Stimulated activated naive CD8-positive, alpha-beta T cell treated with anti-CD3 and anti-CD28 coated beads, Interleukin-15, amount 100 ng/mL, for 72 hours (primary cell): ENCODE data around the gene TOB2.
"Not testable (repeated sequence)": the region's sequence is repeated elsewhere in the genome, so short reads cannot be mapped to it uniquely, and the experiment has no call there.

Experiments
- ATAC-seq: fragments of 150-1000 bp; cut with Tn5 transposase; 2 replicates; pipeline ENCODE4 v1.10.0; 2021; ENCODE audit warnings: mild to moderate bottlenecking, moderate library complexity
- DNase-seq, 2 donors: peaks; one replicate each; pipeline ENCODE4 v3.0.0; 2021 to 2022
- H3K27ac Mint-ChIP-seq, 2 donors: one replicate each; pipeline ENCODE4 v1.8.0; 2022; ENCODE audit warnings: mild to moderate bottlenecking in 2 of 2, mixed read lengths in 2 of 2, moderate library complexity in 2 of 2
- H3K27me3 Mint-ChIP-seq: one replicate; pipeline ENCODE4 v1.8.0; 2022; ENCODE audit warnings: mixed read lengths
- H3K4me1 Mint-ChIP-seq: one replicate; pipeline ENCODE4 v1.8.0; 2022; ENCODE audit warnings: mild to moderate bottlenecking, mixed read lengths
- H3K4me3 Mint-ChIP-seq, 2 donors: one replicate each; pipeline ENCODE4 v1.8.0; 2022; ENCODE audit warnings: mild to moderate bottlenecking in 2 of 2, mixed read lengths in 2 of 2, moderate library complexity in 1 of 2
- H3K9me3 Mint-ChIP-seq, 2 donors: one replicate each; pipeline ENCODE4 v1.8.0; 2022; ENCODE audit warnings: mixed read lengths in 2 of 2

TOB2 gene

GRCh38 chr22:41415554-41415953 is 31.0 kb downstream of the TOB2 start:
- peak overlapping the region; percentile 72 for H3K27ac Mint-ChIP-seq
- H3K4me1 Mint-ChIP-seq = peaks cover 45% of the 10 kb centered on the region
- DNase-seq (no peak), ATAC-seq (no peak)
- peak overlapping the region; percentile 85 to 99 for H3K4me3 Mint-ChIP-seq
- no peaks in the 10 kb centered on the region for H3K9me3 Mint-ChIP-seq
- no peaks in the 10 kb centered on the region for H3K27me3 Mint-ChIP-seq

GRCh38 chr22:41411021-41411851 is 35.4 kb downstream of the TOB2 start:
- Mint-ChIP-seq H3K9me3 (no peaks in the 10 kb centered on the region), H3K27ac (peak overlapping the region; percentile 22 to 91), H3K4me1 (peaks cover 52% of the 10 kb centered on the region), H3K27me3 (no peaks in the 10 kb centered on the region), H3K4me3 (peak overlapping the region; percentile 7 to 48)
- no peak for ATAC-seq
- no peak for DNase-seq

DNA sequence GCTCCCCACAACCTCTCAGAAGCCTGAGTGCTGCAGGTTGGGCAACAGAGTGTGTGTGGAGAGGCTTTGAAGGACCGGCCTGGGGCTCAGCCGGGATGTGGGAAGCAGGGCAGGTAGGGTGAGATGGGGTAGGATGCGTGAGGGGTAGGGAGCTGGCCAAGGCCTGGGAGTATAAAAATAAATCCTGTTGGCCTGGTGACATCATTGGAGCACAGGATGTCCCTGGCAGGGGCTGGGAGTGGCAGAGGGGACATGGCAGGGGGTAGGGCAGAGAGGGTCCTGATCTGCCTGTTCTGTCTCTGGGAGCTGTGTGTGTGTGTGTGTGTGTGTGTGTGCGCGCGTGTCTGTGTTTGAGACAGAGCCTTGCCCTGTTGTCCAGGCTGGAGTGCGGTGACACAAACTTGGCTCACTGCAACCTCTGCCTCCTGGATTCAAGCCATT is 36.3 kb downstream of the TOB2 start:
- Mint-ChIP-seq H3K27ac (peak overlapping the region; percentile 83 to 85), H3K27me3 (no peaks in the 10 kb centered on the region), H3K4me1 (peaks cover 52% of the 10 kb centered on the region), H3K9me3 (no peaks in the 10 kb centered on the region), H3K4me3 (peak overlapping the region; percentile 5 to 23)
- DNase-seq = no peak
- ATAC-seq = no peak

DNA sequence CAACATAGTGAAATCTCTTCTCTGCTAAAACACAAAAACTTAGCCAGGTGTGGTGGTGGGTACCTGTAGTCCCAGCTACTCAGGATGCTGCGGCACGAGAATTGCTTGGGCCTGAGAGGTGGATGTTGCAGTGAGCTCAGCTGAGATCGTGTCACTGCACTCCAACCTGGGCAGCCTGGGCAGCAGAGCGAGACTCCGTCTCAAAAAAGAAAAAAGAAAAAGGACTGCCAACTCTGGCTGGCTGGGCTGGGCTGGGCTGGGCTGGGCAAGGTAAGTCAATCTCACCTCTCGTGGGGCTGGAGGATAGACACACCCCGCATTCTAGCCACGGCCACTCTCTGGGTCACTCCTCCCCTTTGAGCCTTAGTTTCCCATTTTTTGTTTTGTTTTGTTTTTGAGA is 37.9 kb downstream of the TOB2 start:
- Mint-ChIP-seq H3K27ac (no peak overlapping the region), H3K9me3 (no peaks in the 10 kb centered on the region)
- no peak for DNase-seq

DNA sequence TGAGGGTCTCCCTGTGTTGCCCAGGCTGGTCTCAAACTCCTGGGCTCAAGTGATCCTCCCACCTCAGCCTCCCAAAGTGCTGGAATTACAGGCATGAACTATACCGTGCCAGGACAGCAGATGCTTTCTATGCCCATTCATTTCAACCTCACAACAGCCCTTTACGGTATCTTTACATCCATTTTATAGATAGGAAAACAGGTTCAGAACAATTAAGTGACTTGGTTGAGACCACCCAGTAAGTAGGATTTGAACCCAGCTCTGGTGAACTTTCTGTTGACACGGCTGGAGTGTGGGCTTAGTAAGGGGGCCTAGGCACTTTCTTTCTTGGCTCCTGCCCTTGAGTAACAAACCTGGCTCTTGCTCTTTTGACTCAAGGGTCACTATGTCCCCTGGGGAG is 39.2 kb downstream of the TOB2 start:
- Mint-ChIP-seq H3K27ac (peak overlapping the region in 1 of 2 donors; percentile 48), H3K4me3 (no peak overlapping the region), H3K9me3 (no peaks in the 10 kb centered on the region), H3K4me1 (peaks cover 58% of the 10 kb centered on the region), H3K27me3 (no peaks in the 10 kb centered on the region)
- DNase-seq (no peak), ATAC-seq (no peak)

More for the DNA sequence above, 37.9 kb downstream of the TOB2 start:
- Mint-ChIP-seq H3K4me1 (peaks cover 58% of the 10 kb centered on the region), H3K4me3 (no peak overlapping the region), H3K27me3 (no peaks in the 10 kb centered on the region)
- ATAC-seq = no peak

GRCh38 chr22:41406410-41406809 is 40.2 kb downstream of the TOB2 start:
- Mint-ChIP-seq H3K27me3 (no peaks in the 10 kb centered on the region), H3K27ac (peak overlapping the region; percentile 7 to 89), H3K4me1 (peaks cover 48% of the 10 kb centered on the region), H3K9me3 (no peaks in the 10 kb centered on the region), H3K4me3 (peak overlapping the region; percentile 44 to 71)
- ATAC-seq (no peak), DNase-seq (no peak)

DNA sequence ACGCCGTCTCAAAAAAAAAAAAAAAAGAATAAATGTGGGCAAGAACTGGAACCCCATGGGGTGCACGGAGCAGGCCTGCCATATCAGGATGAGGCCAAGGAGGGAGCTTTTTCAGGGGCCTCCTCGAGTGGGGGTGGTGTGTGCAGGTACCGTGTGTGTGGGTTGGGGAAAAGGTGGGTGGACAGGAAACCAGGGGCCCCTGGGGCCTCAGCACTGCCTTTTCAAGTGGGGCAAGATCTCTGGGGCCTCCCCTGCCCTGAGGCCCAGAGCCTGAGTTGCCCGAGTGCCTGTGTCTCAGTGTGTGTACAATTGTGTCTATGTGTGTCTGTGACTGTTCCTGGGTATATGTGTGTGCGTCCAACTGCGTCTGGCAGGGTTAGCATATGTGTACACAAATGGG is 41.0 kb downstream of the TOB2 start:
- no peaks in the 10 kb centered on the region for H3K9me3 Mint-ChIP-seq
- DNase-seq (peak; percentile 49 to 61), ATAC-seq (peak; percentile 62)
- H3K4me3 Mint-ChIP-seq = peak overlapping the region; percentile 62 to 72
- H3K27ac Mint-ChIP-seq = peak overlapping the region; percentile 89 to 93
- peaks cover 40% of the 10 kb centered on the region for H3K4me1 Mint-ChIP-seq
- H3K27me3 Mint-ChIP-seq = no peaks in the 10 kb centered on the region

DNA sequence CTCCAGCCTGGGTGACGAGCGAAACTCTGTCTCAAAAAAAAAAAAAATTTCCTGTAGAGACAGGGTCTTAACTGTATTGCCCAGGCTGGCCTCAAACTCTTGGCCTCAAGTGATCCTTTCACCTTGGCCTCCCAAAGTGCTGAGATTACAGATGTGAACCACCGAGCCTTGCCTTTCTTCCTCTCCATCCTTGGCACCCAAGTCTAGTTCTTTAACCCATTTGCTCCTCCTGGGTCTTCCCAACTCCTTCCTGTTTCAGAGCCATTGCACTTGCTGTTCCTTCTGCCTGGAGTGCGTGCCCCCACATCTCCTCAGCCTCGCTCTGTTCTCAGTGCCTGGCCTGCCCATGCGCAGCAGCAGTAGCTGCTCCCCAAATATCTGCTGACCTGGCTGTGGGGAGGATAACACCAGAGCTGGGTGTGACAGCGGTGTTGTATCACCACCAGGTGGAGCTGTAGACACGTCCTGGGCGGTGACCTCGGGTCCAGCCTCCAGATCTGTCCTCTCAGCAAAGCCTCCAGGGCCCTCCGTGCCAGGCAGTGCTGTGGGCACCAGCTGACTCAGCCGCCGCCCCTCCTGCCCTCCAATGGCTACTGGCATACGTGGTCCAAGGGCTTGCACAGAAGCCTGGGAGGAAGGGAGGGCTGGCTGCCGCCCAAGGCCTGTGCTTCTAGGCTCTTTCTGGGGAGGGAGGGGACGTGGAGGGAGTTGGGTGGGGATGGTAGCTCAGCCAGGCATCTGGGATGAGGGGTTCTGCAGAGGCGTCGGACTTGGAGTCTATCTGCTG is 42.9 kb downstream of the TOB2 start:
- Mint-ChIP-seq H3K9me3 (no peaks in the 10 kb centered on the region), H3K4me1 (peaks cover 31% of the 10 kb centered on the region), H3K27me3 (no peaks in the 10 kb centered on the region), H3K4me3 (peak overlapping the region; percentile 8 to 28), H3K27ac (no peak overlapping the region)
- DNase-seq (peak; percentile 87 to 91), ATAC-seq (peak; percentile 99)

GRCh38 chr22:41402851-41403250 is 43.8 kb downstream of the TOB2 start:
- H3K4me1 Mint-ChIP-seq = peaks cover 31% of the 10 kb centered on the region

GRCh38 chr22:41401781-41402648 is 44.6 kb downstream of the TOB2 start:
- Mint-ChIP-seq H3K27ac (peak overlapping the region in 1 of 2 donors; percentile 1), H3K9me3 (no peaks in the 10 kb centered on the region), H3K27me3 (no peaks in the 10 kb centered on the region), H3K4me3 (no peak overlapping the region), H3K4me1 (peaks cover 31% of the 10 kb centered on the region)
- DNase-seq = no peak
- ATAC-seq = no peak

More at GRCh38 chr22:41402851-41403250, 43.8 kb downstream of the TOB2 start:
- not testable (repeated sequence) for H3K27ac Mint-ChIP-seq, H3K27me3 Mint-ChIP-seq, H3K4me3 Mint-ChIP-seq, ATAC-seq, H3K9me3 Mint-ChIP-seq, DNase-seq

GRCh38 chr22:41398921-41399320 is 47.7 kb downstream of the TOB2 start:
- H3K4me3 Mint-ChIP-seq = no peak overlapping the region
- no peak for ATAC-seq
- no peak overlapping the region for H3K27ac Mint-ChIP-seq
- no peak for DNase-seq
- H3K9me3 Mint-ChIP-seq = no peaks in the 10 kb centered on the region
- H3K4me1 Mint-ChIP-seq = peaks cover 6% of the 10 kb centered on the region
- no peaks in the 10 kb centered on the region for H3K27me3 Mint-ChIP-seq

- H3K4me3 Mint-ChIP-seq = no peak overlapping the region
- no peaks in the 10 kb centered on the region for H3K9me3 Mint-ChIP-seq
- H3K27ac Mint-ChIP-seq = peak overlapping the region in 1 of 2 donors; percentile 5
- no peaks in the 10 kb centered on the region for H3K27me3 Mint-ChIP-seq
- H3K4me1 Mint-ChIP-seq = no peaks in the 10 kb centered on the region
- no peak for DNase-seq
- no peak for ATAC-seq
Observed at GRCh38 chr22:41397143-41397811, 49.3 kb downstream of the TOB2 start.

DNA sequence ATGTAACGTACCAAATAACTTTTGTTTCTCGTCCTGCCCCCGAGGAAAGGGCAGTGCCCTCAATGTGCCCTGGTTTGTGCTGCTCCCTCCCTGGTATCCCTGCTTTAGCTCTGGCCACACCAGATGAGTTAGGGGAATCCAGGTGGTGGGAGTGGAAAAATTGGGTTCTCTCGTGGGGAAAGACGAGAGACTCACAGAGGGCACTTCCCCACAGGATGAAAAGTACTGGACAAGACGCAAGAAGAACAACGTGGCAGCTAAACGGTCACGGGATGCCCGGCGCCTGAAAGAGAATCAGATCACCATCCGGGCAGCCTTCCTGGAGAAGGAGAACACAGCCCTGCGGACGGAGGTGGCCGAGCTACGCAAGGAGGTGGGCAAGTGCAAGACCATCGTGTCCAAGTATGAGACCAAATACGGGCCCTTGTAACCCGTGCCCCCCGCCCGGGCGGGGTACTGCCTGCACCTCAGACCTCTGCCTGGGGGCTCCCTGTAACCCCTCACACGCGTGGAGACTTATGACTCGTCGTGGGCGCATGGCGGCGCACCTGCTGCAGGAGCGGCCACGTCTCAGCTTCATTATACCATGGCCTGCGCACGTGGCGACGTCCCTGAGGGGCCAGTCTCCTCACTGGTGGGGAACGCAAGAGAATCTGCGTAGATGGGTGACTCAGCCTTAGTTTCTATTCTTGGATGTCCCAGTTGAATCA is 50.9 kb downstream of the TOB2 start:
- Mint-ChIP-seq H3K4me3 (no peak overlapping the region), H3K27me3 (no peaks in the 10 kb centered on the region), H3K9me3 (no peaks in the 10 kb centered on the region), H3K27ac (no peak overlapping the region), H3K4me1 (no peaks in the 10 kb centered on the region)
- ATAC-seq (no peak), DNase-seq (no peak)

DNA sequence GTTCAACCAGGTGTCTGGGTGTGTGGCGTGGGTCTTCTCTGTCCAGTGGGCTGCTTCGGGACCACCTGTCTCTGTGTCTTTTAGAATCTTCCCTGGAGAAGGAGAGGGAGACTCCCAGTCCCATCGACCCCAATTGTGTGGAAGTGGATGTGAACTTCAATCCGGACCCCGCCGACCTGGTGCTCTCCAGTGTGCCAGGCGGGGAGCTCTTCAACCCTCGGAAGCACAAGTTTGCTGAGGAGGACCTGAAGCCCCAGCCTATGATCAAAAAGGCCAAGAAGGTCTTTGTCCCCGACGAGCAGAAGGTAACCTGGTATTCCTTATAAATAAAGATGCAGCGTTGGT is 52.6 kb downstream of the TOB2 start:
- no peak overlapping the region for H3K27ac Mint-ChIP-seq
- H3K9me3 Mint-ChIP-seq = no peaks in the 10 kb centered on the region
- DNase-seq = no peak
- H3K4me1 Mint-ChIP-seq = no peaks in the 10 kb centered on the region
- ATAC-seq = no peak
- H3K4me3 Mint-ChIP-seq = no peak overlapping the region
- H3K27me3 Mint-ChIP-seq = no peaks in the 10 kb centered on the region
